Measurements from ENCODE around the gene ANKRD13A. TPM values are rescaled to one million over a fixed set of nuclear protein-coding genes. Genes with fewer than 3 reads are reported as not detected.

ANKRD13A gene
- total RNA-seq, 1 donor from 2014 or later = 37.6 TPM

DNA sequence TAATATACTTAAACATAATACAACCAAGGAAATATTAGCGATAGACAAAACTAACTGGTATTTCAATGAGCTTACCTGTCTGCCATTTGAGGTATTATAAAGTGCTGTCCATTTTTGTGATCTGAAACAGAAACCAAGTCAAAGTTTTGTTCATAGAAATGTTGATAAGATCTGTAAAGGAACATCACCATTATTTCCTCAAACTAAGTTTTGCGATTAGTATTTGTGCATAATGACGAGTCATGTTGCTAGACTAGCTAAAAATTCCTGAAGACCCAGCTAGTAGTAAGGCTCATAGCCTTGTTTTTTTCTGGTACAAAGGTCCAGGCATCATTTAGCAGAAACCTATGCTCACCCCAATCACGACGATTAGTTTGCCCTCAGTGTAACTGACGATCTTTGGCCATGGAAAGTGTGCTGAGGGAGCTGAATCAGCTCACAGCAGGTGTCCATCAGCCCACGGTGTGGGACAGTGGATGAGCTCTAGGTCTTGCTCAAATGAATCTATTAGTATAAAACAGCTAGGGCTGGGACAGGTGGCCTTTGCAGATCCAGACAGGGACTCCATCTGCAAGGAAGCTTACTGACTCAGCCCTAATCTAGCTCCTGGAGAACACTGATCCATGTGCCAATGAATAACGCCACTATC is 31.7 kb upstream of the ANKRD13A start:
- no peak overlapping the region for H3K27ac Mint-ChIP-seq (ENCODE audit: unreplicated experiment)
- peaks cover 21% of the 10 kb centered on the region for H3K36me3 Mint-ChIP-seq (ENCODE audit: low read depth)
- no peaks in the 10 kb centered on the region for H3K4me1 Mint-ChIP-seq (ENCODE audit: low read depth)
- no peak for DNase-seq (ENCODE audit: low spot score)
- H3K9me3 Mint-ChIP-seq (ENCODE audit: low read depth) = no peaks in the 10 kb centered on the region
- H3K4me3 Mint-ChIP-seq (ENCODE audit: unreplicated experiment) = no peak overlapping the region
- H3K27me3 Mint-ChIP-seq (ENCODE audit: low read depth) = no peaks in the 10 kb centered on the region
- TF ChIP-seq, protein P1, sequence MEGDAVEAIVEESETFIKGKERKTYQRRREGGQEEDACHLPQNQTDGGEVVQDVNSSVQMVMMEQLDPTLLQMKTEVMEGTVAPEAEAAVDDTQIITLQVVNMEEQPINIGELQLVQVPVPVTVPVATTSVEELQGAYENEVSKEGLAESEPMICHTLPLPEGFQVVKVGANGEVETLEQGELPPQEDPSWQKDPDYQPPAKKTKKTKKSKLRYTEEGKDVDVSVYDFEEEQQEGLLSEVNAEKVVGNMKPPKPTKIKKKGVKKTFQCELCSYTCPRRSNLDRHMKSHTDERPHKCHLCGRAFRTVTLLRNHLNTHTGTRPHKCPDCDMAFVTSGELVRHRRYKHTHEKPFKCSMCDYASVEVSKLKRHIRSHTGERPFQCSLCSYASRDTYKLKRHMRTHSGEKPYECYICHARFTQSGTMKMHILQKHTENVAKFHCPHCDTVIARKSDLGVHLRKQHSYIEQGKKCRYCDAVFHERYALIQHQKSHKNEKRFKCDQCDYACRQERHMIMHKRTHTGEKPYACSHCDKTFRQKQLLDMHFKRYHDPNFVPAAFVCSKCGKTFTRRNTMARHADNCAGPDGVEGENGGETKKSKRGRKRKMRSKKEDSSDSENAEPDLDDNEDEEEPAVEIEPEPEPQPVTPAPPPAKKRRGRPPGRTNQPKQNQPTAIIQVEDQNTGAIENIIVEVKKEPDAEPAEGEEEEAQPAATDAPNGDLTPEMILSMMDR (IDR thresholded peaks at IDR 0.05) = no peak

DNA sequence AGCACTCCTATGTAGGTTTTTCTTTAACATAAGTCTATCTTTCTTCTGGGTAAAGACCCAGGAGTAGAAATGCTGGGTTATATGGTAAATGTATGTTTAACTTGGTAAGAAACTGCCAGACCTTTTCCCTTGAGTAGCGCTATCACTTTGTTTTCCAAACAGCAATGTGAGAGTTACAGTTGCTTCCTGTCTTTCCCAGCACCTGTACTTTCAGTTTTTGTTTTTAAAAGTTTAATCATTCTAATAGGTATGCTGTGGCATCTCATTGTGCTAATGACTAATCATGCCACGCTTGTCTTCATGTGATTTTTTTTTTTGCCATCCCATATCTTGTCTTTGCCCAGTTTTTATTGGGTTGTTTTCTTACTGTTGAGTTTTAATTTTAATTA is 31.2 kb upstream of the ANKRD13A start:
- Mint-ChIP-seq H3K27me3 (ENCODE audit: low read depth) (no peaks in the 10 kb centered on the region), H3K27ac (ENCODE audit: unreplicated experiment) (no peak overlapping the region), H3K36me3 (ENCODE audit: low read depth) (peaks cover 21% of the 10 kb centered on the region), H3K9me3 (ENCODE audit: low read depth) (no peaks in the 10 kb centered on the region), H3K4me3 (ENCODE audit: unreplicated experiment) (no peak overlapping the region), H3K4me1 (ENCODE audit: low read depth) (no peaks in the 10 kb centered on the region)
- TF ChIP-seq, protein P1 (IDR thresholded peaks at IDR 0.05) = no peak
- no peak for DNase-seq (ENCODE audit: low spot score)

DNA sequence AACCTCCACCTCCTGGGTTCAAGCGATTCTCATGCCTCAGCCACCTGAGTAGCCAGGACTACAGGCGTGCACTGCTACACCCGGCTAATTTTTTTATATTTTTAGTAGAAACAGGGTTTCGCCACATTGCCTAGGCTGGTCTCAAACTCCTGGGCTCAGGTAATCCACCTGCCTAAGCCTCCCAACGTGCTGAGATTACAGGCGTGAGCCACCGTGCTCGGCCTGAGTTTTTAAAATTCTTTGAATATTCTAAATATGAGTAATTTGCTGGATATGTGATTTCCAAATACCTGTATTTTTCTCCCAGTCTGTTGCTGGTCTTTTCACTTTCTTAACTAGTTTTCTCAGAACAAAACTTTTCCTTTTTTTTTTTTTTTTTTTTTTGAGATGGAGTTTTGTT is 30.4 kb upstream of the ANKRD13A start:
- Mint-ChIP-seq H3K36me3 (ENCODE audit: low read depth) (peaks cover 25% of the 10 kb centered on the region), H3K27ac (ENCODE audit: unreplicated experiment) (no peak overlapping the region), H3K9me3 (ENCODE audit: low read depth) (no peaks in the 10 kb centered on the region), H3K4me3 (ENCODE audit: unreplicated experiment) (no peak overlapping the region), H3K4me1 (ENCODE audit: low read depth) (no peaks in the 10 kb centered on the region), H3K27me3 (ENCODE audit: low read depth) (no peaks in the 10 kb centered on the region)
- TF ChIP-seq, protein P1 (IDR thresholded peaks at IDR 0.05) = no peak
- no peak for DNase-seq (ENCODE audit: low spot score)

DNA sequence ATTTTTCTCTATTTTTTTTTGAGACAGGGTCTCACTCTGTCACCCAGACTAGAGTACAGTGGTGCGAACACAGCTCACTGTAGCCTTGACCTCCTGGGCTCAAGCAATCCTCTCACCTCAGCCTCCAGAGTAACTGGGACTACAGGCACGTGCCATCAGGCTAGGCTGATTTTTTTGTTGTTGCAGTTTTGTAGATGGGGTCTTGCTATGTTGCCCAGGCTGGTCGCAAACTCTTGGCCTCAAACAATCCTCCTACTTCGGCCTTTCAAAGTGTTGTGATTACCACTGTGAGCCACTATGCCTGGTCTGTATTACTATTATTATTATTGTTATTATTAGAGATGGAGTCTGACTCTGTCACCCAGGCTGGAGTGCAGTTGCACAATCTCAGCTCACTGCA is 26.4 kb upstream of the ANKRD13A start:
- no peaks in the 10 kb centered on the region for H3K27me3 Mint-ChIP-seq (ENCODE audit: low read depth)
- H3K36me3 Mint-ChIP-seq (ENCODE audit: low read depth) = peaks cover 34% of the 10 kb centered on the region
- DNase-seq (ENCODE audit: low spot score) = no peak
- no peaks in the 10 kb centered on the region for H3K4me1 Mint-ChIP-seq (ENCODE audit: low read depth)
- no peak overlapping the region for H3K4me3 Mint-ChIP-seq (ENCODE audit: unreplicated experiment)
- H3K27ac Mint-ChIP-seq (ENCODE audit: unreplicated experiment) = no peak overlapping the region
- H3K9me3 Mint-ChIP-seq (ENCODE audit: low read depth) = peaks cover 7% of the 10 kb centered on the region
- TF ChIP-seq, protein P1 (IDR thresholded peaks at IDR 0.05) = no peak

DNA sequence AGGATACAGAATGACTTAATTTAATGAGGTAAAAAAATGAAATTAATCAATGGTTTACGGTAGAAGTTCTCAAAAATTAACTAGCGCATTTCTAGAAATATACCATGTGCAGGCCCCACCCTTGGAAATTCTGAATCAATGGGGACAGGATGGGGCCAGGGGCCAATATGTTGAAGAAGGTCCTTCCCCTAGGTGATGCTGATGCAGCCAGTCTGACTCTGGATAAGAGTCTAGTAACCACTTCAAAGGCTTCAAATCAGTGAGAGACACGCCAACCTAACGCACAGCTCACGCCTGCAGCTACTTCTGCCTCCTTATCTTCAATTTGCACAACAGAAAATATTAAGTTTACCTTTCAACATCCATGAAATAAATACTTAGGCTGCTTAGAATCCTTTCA is 17.9 kb upstream of the ANKRD13A start:
- H3K9me3 Mint-ChIP-seq (ENCODE audit: low read depth) = peaks cover 8% of the 10 kb centered on the region
- TF ChIP-seq, protein P1 (IDR thresholded peaks at IDR 0.05) = no peak
- peaks cover 36% of the 10 kb centered on the region for H3K36me3 Mint-ChIP-seq (ENCODE audit: low read depth)
- H3K4me3 Mint-ChIP-seq (ENCODE audit: unreplicated experiment) = no peak overlapping the region
- peaks cover 7% of the 10 kb centered on the region for H3K4me1 Mint-ChIP-seq (ENCODE audit: low read depth)
- no peak for DNase-seq (ENCODE audit: low spot score)
- no peak overlapping the region for H3K27ac Mint-ChIP-seq (ENCODE audit: unreplicated experiment)
- no peaks in the 10 kb centered on the region for H3K27me3 Mint-ChIP-seq (ENCODE audit: low read depth)
